H9 (cell line): ENCODE data around the gene CALY. TPM values are rescaled to one million over a fixed set of nuclear protein-coding genes. Genes with fewer than 3 reads are reported as not detected.

Experiments
- DNase-seq: peaks from one replicate; pipeline ENCODE4 v3.0.0-alpha.2; 2017
- H2AFZ ChIP-seq: one replicate; pipeline ENCODE4 v1.6.1; 2013; ENCODE audit warnings: mild to moderate bottlenecking, low read length, control low read depth, moderate library complexity
- H2AK5ac ChIP-seq: 2 replicates; pipeline ENCODE4 v1.6.1; 2013; ENCODE audit warnings: low read length, control low read depth, mixed read lengths; ENCODE audit not compliant: insufficient read length
- H2BK120ac ChIP-seq: one replicate; pipeline ENCODE4 v1.6.1; 2013; ENCODE audit warnings: low read depth, mild to moderate bottlenecking, low read length, control low read depth, inconsistent platforms; ENCODE audit not compliant: poor library complexity, severe bottlenecking
- H2BK12ac ChIP-seq: 2 replicates; pipeline ENCODE4 v1.6.1; 2013; ENCODE audit warnings: low read length, control low read depth, mixed read lengths, low read depth; ENCODE audit not compliant: insufficient read length
- H2BK15ac ChIP-seq: 2 replicates; pipeline ENCODE4 v1.6.1; 2013; ENCODE audit warnings: low read depth, low read length, control low read depth
- H2BK20ac ChIP-seq: one replicate; pipeline ENCODE4 v1.6.1; 2013; ENCODE audit warnings: low read depth, mild to moderate bottlenecking, low read length, control low read depth, inconsistent platforms; ENCODE audit not compliant: poor library complexity, severe bottlenecking
- H2BK5ac ChIP-seq: 2 replicates; pipeline ENCODE4 v1.6.1; 2013; ENCODE audit warnings: low read length, control low read depth, mixed read lengths; ENCODE audit not compliant: insufficient read length
- H3K14ac ChIP-seq: 2 replicates; pipeline ENCODE4 v1.6.1; 2013; ENCODE audit warnings: low read length, control low read depth; ENCODE audit not compliant: insufficient read depth
- H3K18ac ChIP-seq: 2 replicates; pipeline ENCODE4 v1.6.1; 2013; ENCODE audit warnings: low read depth, mild to moderate bottlenecking, mixed read lengths, low read length, control low read depth; ENCODE audit not compliant: insufficient read length
- H3K23ac ChIP-seq: 2 replicates; pipeline ENCODE4 v1.6.1; 2013; ENCODE audit warnings: low read length, control low read depth, mixed read lengths, low read depth; ENCODE audit not compliant: insufficient read length
- H3K23me2 ChIP-seq: 2 replicates; pipeline ENCODE4 v1.6.1; 2013; ENCODE audit warnings: low read depth, mild to moderate bottlenecking, mixed read lengths, low read length, control low read depth; ENCODE audit not compliant: insufficient read length, poor library complexity, severe bottlenecking
- H3K27ac ChIP-seq: 2 replicates; pipeline ENCODE4 v1.5.1; 2013; ENCODE audit warnings: low read length, control low read depth, mixed read lengths, low read depth; ENCODE audit not compliant: insufficient read length
- H3K27me3 ChIP-seq: 2 replicates; pipeline ENCODE4 v1.6.1; 2013; ENCODE audit warnings: low read length, control low read depth, inconsistent platforms; ENCODE audit not compliant: insufficient read depth
- H3K4ac ChIP-seq: 2 replicates; pipeline ENCODE4 v1.6.1; 2013; ENCODE audit warnings: low read depth, mild to moderate bottlenecking, control low read depth, inconsistent platforms, low read length, moderate library complexity
- H3K4me1 ChIP-seq: 2 replicates; pipeline ENCODE4 v1.6.1; 2013; ENCODE audit warnings: low read length, control low read depth, inconsistent platforms; ENCODE audit not compliant: insufficient read depth
- H3K4me2 ChIP-seq: 2 replicates; pipeline ENCODE4 v1.6.1; 2013; ENCODE audit warnings: low read length, control low read depth, mixed read lengths; ENCODE audit not compliant: insufficient read length, insufficient read depth
- H3K56ac ChIP-seq: 2 replicates; pipeline ENCODE4 v1.6.1; 2013; ENCODE audit warnings: low read depth, mild to moderate bottlenecking, mixed read lengths, low read length, control low read depth; ENCODE audit not compliant: insufficient read length
- H3K79me1 ChIP-seq: 2 replicates; pipeline ENCODE4 v1.6.1; 2013; ENCODE audit warnings: low read depth, mild to moderate bottlenecking, moderate library complexity, low read length, control low read depth, inconsistent platforms; ENCODE audit not compliant: insufficient read depth, poor library complexity, severe bottlenecking
- H3K79me2 ChIP-seq: 2 replicates; pipeline ENCODE4 v1.6.1; 2013; ENCODE audit warnings: low read length, control low read depth, inconsistent platforms; ENCODE audit not compliant: insufficient read depth
- H3K9ac ChIP-seq: 2 replicates; pipeline ENCODE4 v1.6.1; 2013; ENCODE audit warnings: low read length, control low read depth, mixed read lengths; ENCODE audit not compliant: insufficient read length; ENCODE audit errors: extremely low read depth
- H3K9me3 ChIP-seq: one replicate; pipeline ENCODE4 v1.6.1; 2013; ENCODE audit warnings: low read depth, low read length, inconsistent platforms; ENCODE audit not compliant: control insufficient read depth
- H3T11ph ChIP-seq: one replicate; pipeline ENCODE4 v1.6.1; 2013; ENCODE audit warnings: mild to moderate bottlenecking, low read length, control low read depth, inconsistent platforms
- H4K20me1 ChIP-seq: one replicate; pipeline ENCODE4 v1.6.1; 2013; ENCODE audit not compliant: control insufficient read depth, insufficient read length, insufficient read depth
- H4K5ac ChIP-seq: 2 replicates; pipeline ENCODE4 v1.6.1; 2013; ENCODE audit warnings: low read depth, mild to moderate bottlenecking, mixed read lengths, low read length, control low read depth; ENCODE audit not compliant: insufficient read length
- H4K8ac ChIP-seq: replicated peaks from 2 replicates; pipeline ENCODE4 v1.6.1; 2013; ENCODE audit warnings: low read length, control low read depth, mixed read lengths, low read depth; ENCODE audit not compliant: insufficient read length
- H4K91ac ChIP-seq: 2 replicates; pipeline ENCODE4 v1.6.1; 2013; ENCODE audit warnings: low read depth, mild to moderate bottlenecking, moderate library complexity, mixed read lengths, low read length, control low read depth; ENCODE audit not compliant: insufficient read length
- H3K27ac Mint-ChIP-seq, 3 experiments: 2 replicates in 2 of 3; 3 replicates in 1 of 3; pipeline ENCODE4 v1.8.0; 2020 to 2021; ENCODE audit warnings: mixed read lengths in 3 of 3, mild to moderate bottlenecking in 1 of 3, moderate library complexity in 1 of 3
- H3K27me3 Mint-ChIP-seq: 2 replicates; pipeline ENCODE4 v1.8.0; 2021; ENCODE audit warnings: low read depth, mild to moderate bottlenecking, moderate library complexity, mixed read lengths
- H3K36me3 Mint-ChIP-seq, 3 experiments: 2 replicates in 2 of 3; 3 replicates in 1 of 3; pipeline ENCODE4 v1.8.0; 2020 to 2021; ENCODE audit warnings: low read depth in 3 of 3, mixed read lengths in 3 of 3; ENCODE audit not compliant: insufficient read depth in 1 of 3
- H3K4me1 Mint-ChIP-seq, 2 experiments: 2 replicates each; pipeline ENCODE4 v1.8.0; 2020; ENCODE audit warnings: mixed read lengths in 2 of 2
- H3K4me3 Mint-ChIP-seq, 2 experiments: 2 replicates in 1 of 2; 3 replicates in 1 of 2; pipeline ENCODE4 v1.8.0; 2020 to 2021; ENCODE audit warnings: mild to moderate bottlenecking in 2 of 2, mixed read lengths in 2 of 2, moderate library complexity in 1 of 2
- H3K9me3 Mint-ChIP-seq, 2 experiments: 2 replicates in 1 of 2; 3 replicates in 1 of 2; pipeline ENCODE4 v1.8.0; 2020; ENCODE audit warnings: mild to moderate bottlenecking in 2 of 2, mixed read lengths in 2 of 2, moderate library complexity in 1 of 2
- CTCF ChIP-seq: fragments of 200-600 bp; sonication (generic); conservative IDR thresholded peaks from 3 replicates; pipeline ENCODE4 v1.8.0; 2021; ENCODE audit warnings: antibody characterized with exemption, mild to moderate bottlenecking
- WGBS: extraction: QIAGEN DNeasy Blood & Tissue Kit; methylation state at CpG from one replicate; pipeline ENCODE4 v1.1.7; 2013; ENCODE audit warnings: missing lambda C conversion rate, low lambda C conversion rate, mixed read lengths; ENCODE audit not compliant: insufficient read length; ENCODE audit errors: extremely low coverage; 5-methylcytosine and 5-hydroxymethylcytosine counted together
- total RNA-seq: library from RNA; stranded (reverse); gene quantifications from 2 replicates; pipeline ENCODE4 v1.2.1, GENCODE V29; 2021

Gene CALY
- total RNA-seq, 1 experiment from 2014 or later: 2.9 TPM

- Histone ChIP-seq H3K79me2 (no peaks in the 10 kb centered on the region), H3K27me3 (peaks cover 20% of the 10 kb centered on the region; the same call in 1 of the 2 replicates), H3K23ac (no peak overlapping the region), H3K9ac (no peak overlapping the region), H2BK12ac (no peak overlapping the region), H3K23me2 (peaks cover 19% of the 10 kb centered on the region), H2AFZ (no peak overlapping the region), H4K8ac (no peak overlapping the region), H3K18ac (no peak overlapping the region), H2BK20ac (no peak overlapping the region), H3K4ac (no peak overlapping the region), H3K4me2 (no peak overlapping the region), H3K14ac (no peak overlapping the region), H3K79me1 (no peaks in the 10 kb centered on the region), H4K5ac (no peak overlapping the region), H3K9me3 (no peaks in the 10 kb centered on the region), H3K56ac (no peak overlapping the region), H3T11ph (no peak overlapping the region), H2BK15ac (no peak overlapping the region), H4K91ac (no peak overlapping the region), H4K20me1 (no peaks in the 10 kb centered on the region), H3K27ac (no peak overlapping the region), H2AK5ac (no peak overlapping the region), H2BK5ac (no peak overlapping the region), H3K4me1 (no peaks in the 10 kb centered on the region; the same call in 1 of the 2 replicates), H2BK120ac (no peak overlapping the region)
- Mint-ChIP-seq H3K4me3 (no peak overlapping the region), H3K9me3 (peaks cover 7 to 9% of the 10 kb centered on the region in 2 experiments; a peak in 2 of 5 replicates), H3K4me1 (peaks cover 14 to 28% of the 10 kb centered on the region in 2 experiments), H3K27me3 (peaks cover 79% of the 10 kb centered on the region), H3K27ac (no peak overlapping the region), H3K36me3 (no peaks in the 10 kb centered on the region; a peak in 1 of 7 replicates)
- DNase-seq: no peak
- no CpG with 5 or more reads among the region's 12 CpGs for WGBS
- no peak; the same call in 2 of the 3 replicates for TF ChIP-seq CTCF
Observed at GRCh38 chr10:133327651-133328357, 8.9 kb downstream of the CALY start.
